ENCODE results near the gene AKR1B15. TPM values are rescaled to one million over a fixed set of nuclear protein-coding genes. Genes with fewer than 3 reads are reported as not detected.
A peak's percentile ranks its signal among the peaks of the same experiment; 100 is the strongest.
"Not testable (repeated sequence)": the region's sequence is repeated elsewhere in the genome, so short reads cannot be mapped to it uniquely, and the experiment has no call there.

The AKR1B15 gene
- total RNA-seq, result not detected

- no peak for DNase-seq
These were observed at the start of gene AKR1B15 for GRCh38 chr7:134548877-134549276. Gene AKR1B15 (plus strand): TSS chr7:134549110. CDS start chr7:134564620, 15,510 bp downstream.

GRCh38 chr7:134500406-134500805, 48.5 kb upstream of the AKR1B15 start:
- DNase-seq, result no peak

- DNase-seq, result no peak
These were observed 47.9 kb upstream of the AKR1B15 start for GRCh38 chr7:134500982-134501381.

GRCh38 chr7:134502463-134503371, 46.2 kb upstream of the AKR1B15 start:
- DNase-seq, result no peak

GRCh38 chr7:134504660-134505164, 44.2 kb upstream of the AKR1B15 start:
- no peak for DNase-seq

GRCh38 chr7:134505856-134506255, 43.1 kb upstream of the AKR1B15 start:
- no peak for DNase-seq

- no peak for DNase-seq
These were observed 39.9 kb upstream of the AKR1B15 start for GRCh38 chr7:134509010-134509409.

- DNase-seq, result no peak
These were observed 38.3 kb upstream of the AKR1B15 start for GRCh38 chr7:134510646-134511045.

GRCh38 chr7:134512271-134512670, 36.6 kb upstream of the AKR1B15 start:
- no peak for DNase-seq

GRCh38 chr7:134513169-134513752, 35.6 kb upstream of the AKR1B15 start:
- peak; percentile 8 for DNase-seq

- DNase-seq, result no peak
These were observed 34.8 kb upstream of the AKR1B15 start for GRCh38 chr7:134514106-134514505.

GRCh38 chr7:134514663-134515062, 34.2 kb upstream of the AKR1B15 start:
- peak; percentile 16 for DNase-seq

- DNase-seq, result no peak
These were observed 33.1 kb upstream of the AKR1B15 start for GRCh38 chr7:134515569-134516468.

GRCh38 chr7:134520130-134520529, 28.8 kb upstream of the AKR1B15 start:
- DNase-seq, result no peak

GRCh38 chr7:134522601-134523000, 26.3 kb upstream of the AKR1B15 start:
- DNase-seq, result no peak

- not testable (repeated sequence) for DNase-seq
These were observed 23.5 kb upstream of the AKR1B15 start for GRCh38 chr7:134525449-134525848.

GRCh38 chr7:134526552-134527248, 22.2 kb upstream of the AKR1B15 start:
- DNase-seq, result not testable (repeated sequence)

- DNase-seq, result peak; percentile 25
These were observed 20.9 kb upstream of the AKR1B15 start for GRCh38 chr7:134527979-134528371.

- DNase-seq, result no peak
These were observed 20.2 kb upstream of the AKR1B15 start for GRCh38 chr7:134528749-134529148.

- DNase-seq, result no peak
These were observed 18.4 kb upstream of the AKR1B15 start for GRCh38 chr7:134530460-134530859.

GRCh38 chr7:134532180-134532953, 16.5 kb upstream of the AKR1B15 start:
- DNase-seq, result no peak

Measured in skin of body (tissue), 2 donors.